Endothelial cell (in vitro differentiated cells): ENCODE data around the gene SYTL2. TPM values are rescaled to one million over a fixed set of nuclear protein-coding genes. Genes with fewer than 3 reads are reported as not detected.
"Not testable (repeated sequence)": the region's sequence is repeated elsewhere in the genome, so short reads cannot be mapped to it uniquely, and the experiment has no call there.

Experiments
- DNase-seq: peaks from one replicate; pipeline ENCODE4 v3.0.0; 2021; ENCODE audit warnings: low spot score
- H3K27ac Mint-ChIP-seq: one replicate; pipeline ENCODE4 v1.8.0; 2021; ENCODE audit warnings: mixed read lengths, inconsistent platforms; ENCODE audit not compliant: unreplicated experiment
- H3K27me3 Mint-ChIP-seq: one replicate; pipeline ENCODE4 v1.8.0; 2021; ENCODE audit warnings: mild to moderate bottlenecking, moderate library complexity, mixed read lengths, inconsistent platforms; ENCODE audit not compliant: unreplicated experiment
- H3K36me3 Mint-ChIP-seq: one replicate; pipeline ENCODE4 v1.8.0; 2021; ENCODE audit warnings: mild to moderate bottlenecking, low read depth, mixed read lengths, inconsistent platforms; ENCODE audit not compliant: unreplicated experiment
- H3K4me1 Mint-ChIP-seq: one replicate; pipeline ENCODE4 v1.8.0; 2021; ENCODE audit warnings: mild to moderate bottlenecking, mixed read lengths, inconsistent platforms; ENCODE audit not compliant: unreplicated experiment
- H3K4me3 Mint-ChIP-seq: one replicate; pipeline ENCODE4 v1.8.0; 2021; ENCODE audit warnings: mild to moderate bottlenecking, mixed read lengths, inconsistent platforms; ENCODE audit not compliant: unreplicated experiment
- H3K9me3 Mint-ChIP-seq: one replicate; pipeline ENCODE4 v1.8.0; 2021; ENCODE audit warnings: mixed read lengths, inconsistent platforms; ENCODE audit not compliant: unreplicated experiment
- total RNA-seq: library from RNA; stranded (reverse); fragmentation: NEBNext Ultra II Directional; extraction: Animal tissue kit (Norgen Biotek cat#: 25700); gene quantifications from one replicate; pipeline ENCODE4 v1.2.1, GENCODE V29; 2021; ENCODE audit not compliant: unreplicated experiment
- TF ChIP-seq, protein P1 (sequence below): fragments of 200-600 bp; sonication (generic); IDR thresholded peaks from one replicate; pipeline ENCODE4 v1.5.0; 2021; ENCODE audit warnings: antibody characterized with exemption; ENCODE audit not compliant: unreplicated experiment

The SYTL2 gene
- total RNA-seq, 1 donor from 2014 or later = 4.0 TPM

DNA sequence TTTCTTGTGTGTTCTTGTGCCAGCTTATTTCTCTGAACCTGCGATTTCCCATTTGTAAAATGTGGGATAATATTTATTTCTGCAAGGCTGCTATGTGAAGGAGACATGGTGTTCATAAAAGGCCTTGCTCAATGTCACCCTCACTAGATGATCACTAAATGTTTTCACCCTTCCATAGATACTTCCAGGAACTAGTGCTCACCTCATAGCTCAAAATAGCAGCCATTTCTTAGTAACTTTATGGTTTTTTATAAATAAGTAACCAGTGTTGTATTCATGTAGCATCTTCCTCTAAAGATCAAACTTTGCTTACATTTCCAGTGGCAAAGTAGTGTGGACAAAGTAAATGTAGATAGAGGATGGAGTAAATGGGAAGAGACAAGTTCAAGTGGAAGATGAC is 23.8 kb downstream of the SYTL2 start:
- TF ChIP-seq, protein P1, sequence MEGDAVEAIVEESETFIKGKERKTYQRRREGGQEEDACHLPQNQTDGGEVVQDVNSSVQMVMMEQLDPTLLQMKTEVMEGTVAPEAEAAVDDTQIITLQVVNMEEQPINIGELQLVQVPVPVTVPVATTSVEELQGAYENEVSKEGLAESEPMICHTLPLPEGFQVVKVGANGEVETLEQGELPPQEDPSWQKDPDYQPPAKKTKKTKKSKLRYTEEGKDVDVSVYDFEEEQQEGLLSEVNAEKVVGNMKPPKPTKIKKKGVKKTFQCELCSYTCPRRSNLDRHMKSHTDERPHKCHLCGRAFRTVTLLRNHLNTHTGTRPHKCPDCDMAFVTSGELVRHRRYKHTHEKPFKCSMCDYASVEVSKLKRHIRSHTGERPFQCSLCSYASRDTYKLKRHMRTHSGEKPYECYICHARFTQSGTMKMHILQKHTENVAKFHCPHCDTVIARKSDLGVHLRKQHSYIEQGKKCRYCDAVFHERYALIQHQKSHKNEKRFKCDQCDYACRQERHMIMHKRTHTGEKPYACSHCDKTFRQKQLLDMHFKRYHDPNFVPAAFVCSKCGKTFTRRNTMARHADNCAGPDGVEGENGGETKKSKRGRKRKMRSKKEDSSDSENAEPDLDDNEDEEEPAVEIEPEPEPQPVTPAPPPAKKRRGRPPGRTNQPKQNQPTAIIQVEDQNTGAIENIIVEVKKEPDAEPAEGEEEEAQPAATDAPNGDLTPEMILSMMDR = no peak
- H3K4me3 Mint-ChIP-seq = peak overlapping the region; percentile 17
- peaks cover 4% of the 10 kb centered on the region for H3K9me3 Mint-ChIP-seq

DNA sequence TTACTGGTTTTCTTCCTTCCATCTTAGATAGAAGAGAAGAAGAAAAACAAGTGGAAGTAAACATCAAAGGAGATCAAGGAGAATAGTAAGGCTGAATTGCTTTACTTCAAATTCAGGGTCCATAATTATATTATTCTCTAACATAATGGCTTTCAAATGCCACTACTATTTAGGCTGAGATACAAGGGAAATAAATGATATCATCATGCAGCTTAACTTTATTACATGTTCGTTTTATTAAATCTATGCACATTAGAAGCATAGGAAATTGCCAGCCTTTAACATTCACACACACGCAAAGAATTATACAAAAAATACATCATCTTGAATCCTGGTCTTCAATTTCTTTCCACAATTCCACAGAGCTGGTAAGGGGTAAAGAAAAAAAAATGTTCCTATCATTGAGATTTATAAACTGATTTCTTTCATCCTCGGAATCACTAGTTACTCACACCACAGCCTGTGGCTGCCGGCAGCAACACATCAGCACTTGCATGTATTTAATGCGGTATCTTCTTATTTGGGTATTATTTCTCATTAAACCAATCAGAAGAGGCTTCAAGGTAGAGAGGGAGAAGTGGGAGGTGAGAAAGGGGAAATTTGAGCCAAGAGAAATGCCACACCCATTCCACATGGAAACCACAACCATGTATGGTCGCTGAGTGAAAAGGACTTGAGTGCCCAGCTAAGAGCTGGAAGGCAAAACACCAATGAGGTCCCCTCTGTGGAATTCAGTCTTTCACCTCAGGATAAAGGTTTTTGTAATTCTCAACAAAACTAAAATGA is 26.3 kb downstream of the SYTL2 start:
- TF ChIP-seq, protein P1 = no peak
- peaks cover 4% of the 10 kb centered on the region for H3K36me3 Mint-ChIP-seq
- peaks cover 4% of the 10 kb centered on the region for H3K9me3 Mint-ChIP-seq
- no peaks in the 10 kb centered on the region for H3K27me3 Mint-ChIP-seq
- DNase-seq = no peak
- H3K4me1 Mint-ChIP-seq = peaks cover 21% of the 10 kb centered on the region
- no peak overlapping the region for H3K4me3 Mint-ChIP-seq
- no peak overlapping the region for H3K27ac Mint-ChIP-seq

More for the DNA sequence above, 23.8 kb downstream of the SYTL2 start:
- Mint-ChIP-seq H3K27me3 (no peaks in the 10 kb centered on the region), H3K4me1 (peaks cover 16% of the 10 kb centered on the region), H3K27ac (no peak overlapping the region), H3K36me3 (peaks cover 4% of the 10 kb centered on the region)
- DNase-seq = no peak

DNA sequence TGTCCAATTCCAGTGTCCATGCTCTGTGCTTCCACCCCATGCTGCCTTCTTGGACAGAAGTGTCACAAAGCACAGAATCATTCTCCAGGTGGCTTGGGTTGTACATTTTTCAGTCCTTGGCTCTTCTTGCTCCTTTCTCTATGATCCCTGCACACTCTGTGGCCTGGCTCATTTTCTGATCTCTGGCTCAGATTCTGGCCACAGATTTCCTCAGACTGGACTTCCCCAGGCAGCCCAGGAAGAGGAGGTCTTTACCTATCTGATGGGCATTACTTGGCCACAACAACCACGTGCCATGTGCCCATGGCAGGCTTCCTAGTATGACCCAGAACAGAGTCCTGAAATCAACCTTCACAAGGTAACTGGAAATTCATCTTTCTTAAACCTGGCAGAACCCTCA is 27.2 kb downstream of the SYTL2 start:
- DNase-seq = no peak
- TF ChIP-seq, protein P1 = no peak
- H3K4me1 Mint-ChIP-seq = peaks cover 21% of the 10 kb centered on the region
- H3K27ac Mint-ChIP-seq = no peak overlapping the region
- peaks cover 4% of the 10 kb centered on the region for H3K36me3 Mint-ChIP-seq
- peaks cover 4% of the 10 kb centered on the region for H3K9me3 Mint-ChIP-seq
- H3K27me3 Mint-ChIP-seq = no peaks in the 10 kb centered on the region
- H3K4me3 Mint-ChIP-seq = no peak overlapping the region

DNA sequence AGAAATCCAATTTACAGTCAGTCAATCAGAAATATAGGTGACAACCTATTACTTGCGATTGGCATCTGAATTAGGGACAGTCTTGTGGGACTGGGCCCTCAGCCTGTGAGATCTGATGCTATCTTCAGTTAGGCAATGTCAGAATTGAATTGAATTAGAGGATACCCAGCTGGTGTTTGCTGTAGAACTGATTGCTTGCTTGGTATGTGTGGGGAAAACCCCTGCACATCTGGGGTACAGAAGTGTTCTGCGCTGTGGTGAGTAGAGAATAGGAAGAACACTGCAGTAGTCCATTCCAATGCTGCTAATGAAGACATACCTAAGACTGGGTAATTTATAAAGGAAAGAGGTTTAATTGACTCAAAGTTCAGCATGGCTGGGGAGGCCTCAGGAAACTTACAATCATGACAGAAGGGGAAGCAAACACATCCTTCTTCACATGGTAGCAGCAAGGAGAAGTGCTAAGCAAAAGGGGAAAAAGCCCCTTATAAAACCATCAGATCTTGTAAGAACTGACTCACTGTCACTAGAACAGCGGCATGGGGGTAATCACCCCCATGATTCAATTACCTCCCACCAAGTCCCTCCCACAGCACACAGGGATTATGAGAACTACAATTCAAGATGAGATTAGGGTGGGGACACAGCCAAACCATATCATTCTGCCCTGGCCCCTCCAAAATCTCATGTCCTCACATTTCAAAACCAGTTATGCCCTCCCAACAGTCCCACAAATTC is 30.0 kb downstream of the SYTL2 start:
- H3K9me3 Mint-ChIP-seq, H3K4me3 Mint-ChIP-seq, H3K4me1 Mint-ChIP-seq: not testable (repeated sequence)

DNA sequence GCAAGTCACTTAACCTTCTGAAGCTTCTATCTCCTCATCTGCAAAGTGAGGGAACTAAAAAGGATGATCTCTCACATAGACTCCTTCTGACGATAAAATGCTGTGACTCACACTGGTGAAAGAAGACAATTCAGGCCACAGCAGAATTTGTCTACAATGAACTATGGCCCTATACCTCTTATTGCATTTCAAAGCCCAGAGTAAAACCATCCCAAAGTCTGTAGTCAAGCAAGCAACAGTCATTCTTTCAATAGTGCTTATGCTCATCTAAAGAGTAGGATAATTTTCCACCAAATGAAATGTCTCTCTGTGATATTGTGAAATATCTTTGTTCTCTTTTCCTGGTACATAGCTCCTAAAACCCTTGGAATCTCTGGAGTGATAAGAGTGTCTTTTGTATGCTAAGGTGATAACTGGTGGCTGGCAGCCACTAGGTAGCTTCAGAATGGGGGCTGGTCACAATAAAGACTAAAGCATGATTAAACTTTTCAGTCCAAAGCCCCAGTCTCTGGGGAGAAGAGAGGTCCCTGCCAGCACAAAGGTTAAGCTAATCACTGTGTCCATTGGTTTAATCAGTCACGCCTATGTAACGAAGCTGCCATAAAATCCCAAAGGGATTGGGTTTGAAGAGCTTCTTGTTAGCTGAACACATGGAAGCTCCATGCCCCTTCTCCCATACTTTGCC is 30.8 kb downstream of the SYTL2 start:
- Mint-ChIP-seq H3K4me3 (no peak overlapping the region), H3K4me1 (peaks cover 6% of the 10 kb centered on the region), H3K27ac (no peak overlapping the region), H3K9me3 (peaks cover 4% of the 10 kb centered on the region), H3K36me3 (peaks cover 4% of the 10 kb centered on the region), H3K27me3 (no peaks in the 10 kb centered on the region)
- TF ChIP-seq, protein P1 = no peak
- DNase-seq = no peak

More for the DNA sequence above, 30.0 kb downstream of the SYTL2 start:
- not testable (repeated sequence) for H3K36me3 Mint-ChIP-seq, DNase-seq, H3K27me3 Mint-ChIP-seq, H3K27ac Mint-ChIP-seq

DNA sequence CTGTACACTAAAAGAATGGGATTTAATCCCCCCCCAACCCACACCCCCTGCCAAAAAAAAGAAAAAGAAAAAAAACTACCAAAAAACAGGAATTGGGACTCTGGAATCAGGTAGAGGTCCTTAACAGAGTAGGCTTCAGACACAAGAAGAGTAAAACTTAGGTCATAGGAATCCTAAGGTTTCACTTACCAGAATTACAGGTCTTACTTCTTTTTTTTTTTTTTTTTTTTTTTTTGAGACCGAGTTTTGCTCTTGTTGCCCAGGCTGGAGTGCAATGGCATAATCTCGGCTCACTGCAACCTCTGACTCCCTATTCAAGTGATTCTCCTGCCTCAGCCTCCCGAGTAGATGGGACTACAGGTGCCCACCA is 33.4 kb downstream of the SYTL2 start:
- not testable (repeated sequence) for H3K9me3 Mint-ChIP-seq, H3K4me3 Mint-ChIP-seq, H3K27ac Mint-ChIP-seq, H3K36me3 Mint-ChIP-seq, H3K27me3 Mint-ChIP-seq, DNase-seq, H3K4me1 Mint-ChIP-seq
